Activated CD4-positive, CD25-positive, alpha-beta regulatory T cell treated with anti-CD3 and anti-CD28 coated beads, Interleukin-2, amount 50 U/mL, for 24 hours (primary cell): ENCODE measurements around the gene SPATA19.
"Not testable (repeated sequence)": the region's sequence is repeated elsewhere in the genome, so short reads cannot be mapped to it uniquely, and the experiment has no call there.

Experiments
- ATAC-seq, 2 donors: fragments of 150-1000 bp; cut with Tn5 transposase; one replicate each; pipeline ENCODE4 v1.10.0; 2021; ENCODE audit warnings: mild to moderate bottlenecking in 1 of 2, moderate library complexity in 1 of 2

SPATA19 gene, protein sequence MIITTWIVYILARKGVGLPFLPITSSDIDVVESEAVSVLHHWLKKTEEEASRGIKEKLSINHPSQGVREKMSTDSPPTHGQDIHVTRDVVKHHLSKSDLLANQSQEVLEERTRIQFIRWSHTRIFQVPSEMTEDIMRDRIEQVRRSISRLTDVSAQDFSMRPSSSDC

DNA sequence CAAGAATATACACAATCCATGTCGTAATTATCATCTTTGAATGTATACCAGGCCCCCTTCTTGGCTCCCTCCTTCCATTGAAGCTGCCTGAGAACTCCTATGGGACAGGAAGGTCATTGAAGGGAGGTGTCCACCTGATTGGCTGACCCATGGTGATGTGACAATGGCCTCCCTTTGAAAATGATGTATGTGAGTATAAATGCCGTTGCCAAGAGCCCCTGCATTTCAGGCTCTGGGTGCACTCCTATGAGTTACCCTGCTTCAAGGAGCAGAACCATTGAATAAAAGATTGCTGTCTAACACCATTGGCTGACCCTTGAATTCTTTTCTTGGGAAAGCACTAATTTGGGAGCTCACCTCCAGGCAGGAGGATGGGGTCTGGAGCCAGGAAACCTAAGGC, at the start of gene SPATA19:
SPATA19 (minus strand) TSS at position 101 of the 400 bp plus-strand sequence; CDS start at position 34, 67 bp downstream.
- no peak for ATAC-seq

DNA sequence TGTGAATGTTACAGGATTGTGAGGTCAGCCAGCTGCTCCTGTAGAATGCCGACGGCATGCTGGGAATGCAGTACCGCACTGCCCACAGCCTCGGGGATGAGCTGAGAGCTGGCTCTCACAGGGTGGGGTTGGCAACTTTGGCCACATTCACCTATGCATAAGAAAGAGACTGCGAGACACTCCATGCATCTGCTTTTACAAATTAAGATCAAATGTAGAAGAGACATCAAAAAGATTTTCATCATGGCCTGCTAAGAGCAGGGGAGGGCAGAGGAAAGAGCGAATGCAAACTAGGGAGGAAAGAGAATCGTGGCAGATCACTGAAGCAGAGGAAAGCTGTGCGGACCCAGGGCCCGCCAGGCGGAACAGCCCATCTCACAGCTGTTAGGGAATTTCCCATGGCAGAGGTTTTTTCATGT, 49.8 kb upstream of the SPATA19 start:
- no peak for ATAC-seq

DNA sequence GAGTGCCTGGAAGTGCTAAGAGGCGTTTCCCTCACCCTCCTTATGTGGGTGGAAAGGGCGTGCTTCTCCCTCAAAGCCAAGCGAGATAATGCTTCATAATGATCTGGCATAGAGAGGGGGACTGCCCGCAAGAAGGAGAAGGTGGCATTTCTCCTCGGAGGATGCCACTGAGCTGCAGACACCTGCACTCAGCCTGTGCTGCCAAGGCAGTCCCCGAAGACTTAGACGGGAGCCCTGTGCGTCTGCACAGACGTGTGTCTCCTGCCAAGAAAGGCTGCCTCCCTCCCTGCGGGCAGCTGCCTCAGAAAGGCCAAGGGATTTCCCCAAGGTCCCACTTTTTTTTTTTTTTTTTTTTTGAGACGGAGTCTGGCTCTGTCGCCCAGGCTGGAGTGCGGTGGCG, 48.1 kb upstream of the SPATA19 start:
- no peak for ATAC-seq

DNA sequence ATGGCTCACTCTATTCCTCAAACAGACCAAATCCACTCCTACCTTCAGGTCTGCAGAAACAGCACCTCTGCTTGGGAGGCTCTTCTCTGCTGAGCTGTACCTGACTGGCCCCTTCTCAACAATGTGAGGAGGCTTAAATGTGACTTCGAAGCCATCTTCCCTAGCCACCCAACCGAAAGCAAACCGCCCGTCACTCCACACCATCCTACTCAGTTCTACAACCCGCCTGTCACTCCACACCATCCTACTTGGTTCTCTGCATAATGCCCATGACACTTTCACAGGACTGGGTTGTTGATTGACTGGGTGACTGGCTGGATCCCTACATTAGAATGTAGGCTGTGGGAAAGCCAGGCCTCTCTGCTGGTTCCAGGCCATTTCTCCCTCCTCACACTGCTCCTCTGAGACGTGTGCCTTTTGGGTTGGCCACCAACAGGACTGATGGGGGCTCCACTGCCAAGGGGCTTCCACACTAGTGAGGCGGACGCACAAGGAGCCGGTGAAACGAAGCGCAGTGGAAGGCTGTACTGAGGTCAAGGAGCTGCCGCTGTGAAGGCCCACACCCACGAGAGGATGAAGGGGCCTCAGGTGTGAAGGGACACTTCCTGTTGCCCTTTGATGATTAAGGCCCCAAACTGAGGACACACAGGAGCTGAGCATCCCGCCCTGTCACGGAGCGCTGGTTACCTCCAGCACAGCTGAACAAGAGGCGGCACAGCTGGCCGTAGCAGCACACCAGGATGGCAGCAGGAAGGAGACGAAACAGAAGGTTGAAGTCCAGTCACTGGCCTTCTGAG, 47.5 kb upstream of the SPATA19 start:
- no peak for ATAC-seq

DNA sequence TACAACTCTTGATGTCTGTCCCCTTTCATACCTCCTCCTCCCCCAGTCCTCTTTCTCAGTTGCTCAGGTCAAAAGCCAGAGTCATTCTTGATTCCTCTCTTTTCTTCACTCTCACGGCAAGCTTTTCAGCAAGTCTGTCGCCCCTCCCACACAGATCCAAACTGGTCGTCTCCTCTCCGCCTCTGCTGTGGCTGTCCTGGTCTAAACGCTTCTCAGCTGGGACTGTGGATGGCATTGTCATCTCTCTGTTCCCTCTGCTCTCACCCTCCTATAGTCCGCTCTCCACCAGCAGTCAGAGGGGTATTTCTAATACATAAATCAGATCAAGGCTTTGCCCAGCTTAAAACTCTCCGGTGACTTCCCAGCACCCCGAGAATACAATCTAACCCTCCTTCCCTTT, 46.8 kb upstream of the SPATA19 start:
- no peak for ATAC-seq

DNA sequence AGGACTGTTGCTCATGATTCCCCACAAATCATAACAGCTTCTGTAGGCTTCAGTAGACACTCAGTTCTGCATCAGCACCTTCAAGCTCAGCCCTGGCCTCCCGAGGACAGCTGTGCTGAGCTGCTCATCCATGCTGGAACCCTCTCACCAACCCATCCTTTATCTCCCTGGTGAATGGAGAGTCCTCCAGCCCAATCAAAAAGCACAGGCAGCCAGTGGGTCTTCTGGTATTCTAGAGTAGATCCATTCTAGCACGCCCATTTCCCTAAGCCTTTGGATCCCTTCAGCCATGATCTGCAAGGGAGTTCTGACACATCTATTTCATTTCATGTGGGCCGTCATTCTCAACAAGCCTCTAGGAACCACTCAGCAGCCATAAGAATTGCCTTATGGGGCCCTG, 44.6 kb upstream of the SPATA19 start:
- ATAC-seq: no peak

DNA sequence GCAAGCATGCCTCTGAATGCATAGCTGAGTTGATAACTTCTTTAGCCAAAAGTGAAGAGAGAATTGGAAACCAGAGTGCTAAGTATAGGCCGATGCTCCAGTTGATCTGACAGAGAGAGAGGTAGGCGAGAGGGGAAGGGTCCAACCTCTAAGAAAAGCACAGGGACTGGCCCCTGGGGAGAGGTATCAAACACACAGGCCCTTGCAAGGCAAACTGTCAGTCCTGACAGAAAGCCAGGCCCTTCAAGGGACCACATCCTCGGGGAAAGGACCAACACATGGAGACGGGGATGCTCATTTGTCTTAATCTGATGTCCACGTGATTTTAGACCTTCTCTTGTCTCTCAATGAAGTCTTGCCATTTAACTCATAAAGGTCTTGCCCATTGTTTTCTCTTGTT, 43.9 kb upstream of the SPATA19 start:
- ATAC-seq: no peak

DNA sequence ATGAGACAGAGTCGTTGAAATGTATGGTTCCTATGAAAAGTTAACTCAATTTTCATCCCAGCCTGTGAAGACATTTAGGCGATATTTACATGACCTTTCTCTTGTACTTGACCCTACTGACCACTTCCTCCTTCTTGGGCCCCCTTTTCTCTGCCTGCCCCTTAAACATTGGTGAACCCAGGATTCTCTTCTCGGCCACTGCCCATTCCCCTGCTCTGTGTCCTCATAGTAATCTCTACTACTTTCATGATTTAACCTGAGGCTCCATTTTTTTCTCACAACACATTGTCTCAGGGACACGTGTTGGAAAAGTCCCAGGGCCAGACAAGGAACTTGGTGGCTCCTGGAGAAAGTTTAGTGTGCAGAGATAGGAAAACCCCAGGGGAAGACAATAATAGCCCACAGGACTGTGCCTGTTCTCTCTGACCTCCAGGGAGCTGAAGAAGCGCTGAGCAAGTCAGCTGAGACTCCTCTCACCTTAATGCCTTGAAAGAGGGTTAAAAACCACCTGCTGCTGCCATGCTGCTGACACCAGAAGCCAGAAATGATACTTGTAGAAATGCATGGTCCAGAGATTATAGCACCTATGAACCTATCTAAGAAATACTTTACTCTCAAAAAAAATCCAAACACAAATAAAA, 42.5 kb upstream of the SPATA19 start:
- ATAC-seq: no peak

DNA sequence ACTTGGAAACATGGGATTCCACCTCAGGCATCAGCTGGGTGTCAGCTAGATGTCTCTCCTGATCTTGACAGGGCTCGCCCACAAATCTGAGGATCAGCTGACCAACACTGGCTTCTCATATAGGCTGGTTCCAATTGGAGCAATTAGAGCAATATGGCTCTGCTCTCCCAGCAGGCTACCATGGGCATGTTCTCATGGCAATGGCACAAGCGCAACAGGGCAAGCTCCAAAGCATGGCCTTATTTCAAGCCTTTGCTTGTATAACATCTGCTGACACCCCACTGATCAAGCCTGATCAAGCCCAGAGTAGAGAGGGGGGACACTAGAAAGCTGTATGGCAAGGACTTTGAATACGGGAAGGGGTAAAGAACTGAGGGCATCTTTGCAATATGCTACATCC, 40.7 kb upstream of the SPATA19 start:
- ATAC-seq: no peak

DNA sequence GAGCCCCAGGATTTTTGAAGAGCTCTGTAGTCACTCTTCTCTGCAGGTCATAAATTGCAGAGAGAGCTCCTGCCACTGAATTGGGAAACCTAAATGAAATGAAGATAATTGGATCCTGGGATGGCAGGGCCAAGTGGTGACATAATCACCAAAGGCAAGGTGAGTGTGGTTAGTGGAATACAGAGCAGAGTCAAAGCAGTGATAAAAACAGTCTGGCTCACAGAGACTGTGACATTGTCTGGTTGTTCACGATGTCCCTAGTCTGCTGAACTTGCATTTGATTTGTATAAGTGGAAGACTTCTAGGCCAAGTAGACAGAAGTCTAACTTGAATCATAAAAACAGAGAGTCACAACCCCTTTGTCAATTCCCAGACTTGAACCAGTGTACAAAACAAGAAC, 26.8 kb upstream of the SPATA19 start:
- ATAC-seq: no peak

DNA sequence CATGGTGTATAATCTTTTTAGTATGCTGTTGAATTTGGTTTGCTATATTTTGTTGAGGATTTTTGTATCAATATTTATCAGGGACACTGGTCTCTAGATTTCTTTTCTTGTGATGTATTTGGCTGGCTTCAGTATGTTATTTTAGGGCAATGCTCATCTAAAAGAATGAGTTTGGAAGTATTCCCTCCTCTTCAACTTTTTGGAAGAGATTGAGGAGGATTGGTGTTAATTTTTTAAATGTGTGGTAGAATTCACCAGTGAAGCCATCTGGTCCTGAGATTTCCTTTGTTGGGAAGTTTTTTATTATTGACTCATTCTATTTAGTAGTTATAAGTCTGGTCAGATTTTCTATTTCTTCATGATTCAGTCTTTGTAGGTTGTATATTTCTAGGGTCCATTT, 22.1 kb upstream of the SPATA19 start:
- no peak for ATAC-seq

DNA sequence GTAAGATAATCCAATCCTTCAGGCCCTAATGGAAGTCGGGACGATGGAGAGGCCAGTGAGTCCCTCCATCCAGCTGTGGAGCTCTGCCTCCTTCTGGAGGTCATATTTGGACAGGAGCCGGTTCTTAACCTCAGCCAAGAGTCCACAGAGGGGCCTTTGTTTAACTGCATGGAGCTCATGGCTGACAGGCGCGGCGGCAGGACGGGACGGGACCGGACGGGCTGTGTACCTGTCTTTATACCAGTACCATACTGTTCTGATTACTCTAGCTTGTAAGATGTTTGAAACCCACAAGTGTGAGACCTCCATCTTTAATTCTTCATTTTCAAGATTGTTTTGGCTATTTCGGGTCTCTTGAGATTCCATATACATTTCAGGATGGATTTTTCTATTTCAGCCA, 20.2 kb upstream of the SPATA19 start:
- no peak for ATAC-seq

DNA sequence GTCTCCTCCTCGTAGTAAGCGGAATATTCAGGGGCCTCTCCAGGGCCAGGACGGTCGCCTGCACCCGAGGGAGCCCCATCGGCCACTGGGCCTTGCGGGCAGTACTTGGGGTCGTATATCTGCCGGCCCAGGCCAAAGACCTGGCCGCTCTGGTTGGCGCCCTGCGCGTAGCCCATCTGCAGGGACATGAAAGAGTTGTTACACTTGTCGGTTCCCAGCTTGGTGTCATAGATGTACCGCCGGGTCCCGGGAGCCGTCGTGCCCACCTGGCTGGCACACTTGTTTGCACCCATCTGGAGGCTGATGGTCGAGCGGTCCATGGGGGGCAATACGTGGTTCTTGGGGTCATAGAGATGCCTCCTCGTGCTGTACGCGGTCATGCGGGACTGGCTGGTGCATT, 19.4 kb upstream of the SPATA19 start:
- no peak for ATAC-seq

DNA sequence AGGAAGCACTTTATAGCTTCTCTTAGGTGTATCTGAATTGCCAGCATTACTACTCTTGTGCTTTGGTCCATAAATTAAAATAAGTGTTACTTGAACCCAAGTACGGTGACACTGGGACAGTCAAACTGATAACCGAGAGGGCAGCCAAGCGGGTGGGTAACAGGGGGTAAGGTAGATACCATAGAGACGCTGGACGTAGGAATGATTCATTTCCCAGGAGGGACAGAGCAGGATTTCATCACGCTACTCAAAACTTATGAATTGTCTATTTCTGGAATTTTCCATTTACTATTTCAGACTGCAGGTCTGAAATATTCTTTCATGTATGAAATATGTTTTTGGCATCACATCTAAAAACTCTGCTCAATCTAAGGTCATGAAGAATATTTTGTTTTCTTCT, 14.8 kb upstream of the SPATA19 start:
- no peak for ATAC-seq

DNA sequence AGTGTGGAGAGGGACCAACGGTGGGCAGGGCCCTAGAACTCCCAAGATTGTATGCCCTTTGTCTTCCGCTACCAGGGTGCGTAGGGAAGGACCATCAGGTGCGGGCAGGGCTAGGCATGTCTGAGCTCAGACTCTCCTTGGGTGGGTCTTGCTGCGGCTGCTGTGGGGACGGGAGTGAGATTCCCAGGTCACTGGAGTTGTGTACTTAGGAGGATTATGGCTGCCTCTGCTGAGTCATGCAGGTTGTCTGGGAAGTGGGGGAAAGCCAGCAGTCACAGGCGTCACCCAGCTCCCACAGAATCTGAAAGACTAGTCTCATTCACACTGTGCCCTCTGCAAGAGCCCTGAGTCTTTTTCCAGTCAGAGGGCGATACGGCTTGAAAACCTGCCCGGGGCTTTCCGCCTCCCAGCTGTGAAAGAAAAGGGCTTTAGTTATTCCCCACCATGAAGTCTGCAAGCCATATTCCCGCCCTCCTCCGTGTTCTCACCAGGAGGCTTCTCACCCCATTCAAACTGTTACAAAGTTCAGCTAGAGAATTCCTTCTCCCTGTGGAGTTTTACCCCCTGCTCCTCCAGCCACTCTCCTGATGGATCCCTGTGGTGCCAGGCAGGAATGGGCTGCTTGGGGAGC, 9.1 kb upstream of the SPATA19 start:
- not testable (repeated sequence) for ATAC-seq

DNA sequence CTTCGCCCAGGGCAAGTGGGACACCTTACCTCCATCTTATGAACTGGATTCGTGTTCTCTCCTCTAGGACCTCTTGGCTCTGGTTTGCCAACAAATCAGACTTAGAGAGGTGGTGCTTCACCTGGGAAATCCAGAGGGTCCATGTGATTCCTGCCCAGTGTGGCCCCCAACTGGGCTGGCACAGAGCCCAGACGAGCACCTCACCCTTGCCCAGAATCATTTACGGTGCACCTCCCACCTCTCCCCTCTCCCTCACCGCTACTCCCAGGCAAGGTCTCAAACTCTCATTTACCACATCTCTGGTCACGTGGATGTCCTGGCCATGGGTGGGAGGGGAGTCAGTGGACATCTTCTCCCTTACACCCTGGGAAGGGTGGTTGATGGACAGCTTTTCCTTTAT, 1.1 kb downstream of the SPATA19 start:
- no peak for ATAC-seq

DNA sequence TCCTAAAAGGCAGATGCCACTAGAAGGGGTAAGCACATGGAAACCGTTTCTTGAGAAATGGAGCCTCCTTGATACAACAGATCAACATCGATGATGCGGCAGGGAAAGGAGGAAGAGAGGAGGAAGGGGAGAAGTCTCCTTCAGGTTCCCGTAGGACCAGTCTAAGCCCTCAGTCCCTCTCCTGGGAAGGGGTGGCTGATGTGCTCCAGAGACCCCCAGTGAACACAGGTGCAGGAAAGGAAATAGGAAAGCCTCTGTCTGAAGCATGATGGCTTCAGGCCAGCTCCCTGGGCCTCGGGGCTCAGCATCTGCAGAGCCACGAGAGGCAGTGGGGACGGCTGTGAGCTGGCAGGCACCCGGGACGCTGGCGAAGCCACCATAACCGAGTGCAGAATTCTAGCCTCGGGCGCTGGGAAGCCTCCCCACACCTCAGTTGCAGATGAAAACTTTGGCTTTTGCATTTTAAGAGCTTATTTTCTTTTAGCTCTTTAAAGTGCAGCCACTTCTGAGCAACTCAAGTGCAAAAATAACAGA, 1.8 kb downstream of the SPATA19 start:
- ATAC-seq: no peak

DNA sequence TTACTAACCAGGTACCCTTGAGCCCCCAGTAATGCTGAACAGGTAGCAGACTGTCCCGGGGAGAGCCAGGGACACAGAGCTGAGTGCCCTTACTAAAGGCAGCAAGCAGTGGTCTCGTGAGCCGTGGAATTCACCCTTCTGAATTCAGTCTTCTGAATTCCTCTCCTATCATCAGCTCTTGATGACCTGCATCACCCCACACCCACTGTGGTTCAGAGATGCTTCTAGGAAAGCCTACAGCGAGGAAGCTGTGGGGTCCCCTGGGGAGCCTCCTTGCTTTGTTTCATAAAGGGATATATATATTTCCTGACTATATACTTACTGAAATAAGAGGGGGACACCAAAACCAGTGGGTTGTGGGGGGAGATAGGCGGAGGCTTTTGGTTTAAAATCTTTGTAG, 2.6 kb downstream of the SPATA19 start:
- ATAC-seq: no peak

DNA sequence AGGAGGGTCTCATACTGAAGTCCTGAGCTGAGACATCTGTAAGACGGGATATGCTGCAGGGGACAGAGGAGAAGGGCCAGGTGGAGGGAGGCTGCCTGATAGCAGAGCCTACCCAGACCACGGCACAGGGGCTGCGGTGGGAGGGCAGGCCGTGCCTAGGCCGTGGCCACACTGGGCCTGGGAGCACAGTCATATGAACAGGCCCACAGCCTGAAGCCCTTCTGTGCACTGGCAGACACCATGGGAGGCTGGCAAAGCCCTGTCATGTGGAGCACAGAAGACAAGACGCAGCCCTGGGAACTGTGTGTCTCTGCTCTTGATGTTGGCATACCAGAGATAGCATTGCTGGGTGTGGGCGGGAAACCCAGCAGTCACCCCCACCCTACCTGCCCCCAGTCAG, 3.3 kb downstream of the SPATA19 start:
- no peak for ATAC-seq

DNA sequence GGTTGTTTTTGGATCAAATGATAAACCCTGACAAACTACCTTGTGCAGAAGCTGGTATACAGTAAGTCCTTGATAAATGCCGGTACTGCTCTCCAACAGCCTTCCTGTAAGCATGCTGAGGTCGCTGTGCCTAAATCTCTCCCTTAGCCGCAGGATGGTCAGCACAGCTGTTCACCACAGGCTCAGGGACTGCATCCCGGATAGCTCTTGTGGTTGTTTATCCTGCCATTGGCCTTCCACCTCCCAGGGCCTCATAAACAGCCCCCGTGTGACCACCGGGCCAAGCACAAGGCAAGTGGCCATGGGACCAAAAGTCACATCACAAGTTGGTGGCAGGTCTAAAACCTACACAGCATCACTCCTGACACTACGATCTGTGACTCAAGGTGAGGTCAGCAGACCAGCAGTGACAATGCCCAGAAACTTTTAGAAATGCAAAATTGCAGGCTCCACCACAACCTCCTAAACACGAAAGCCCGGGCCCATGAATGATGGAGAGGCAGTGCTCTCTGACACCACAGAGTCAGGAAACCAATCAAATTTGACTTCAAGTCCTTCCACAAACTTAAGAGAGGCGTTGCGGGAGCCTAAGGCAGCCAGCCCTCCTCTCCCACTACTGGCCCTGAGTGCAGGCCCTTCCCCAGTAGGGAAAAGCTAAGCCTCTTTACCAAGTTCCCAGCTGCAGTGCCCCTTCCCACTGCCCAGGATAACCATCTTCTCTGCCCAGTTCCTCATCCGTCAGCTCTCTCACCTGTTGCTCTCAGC, 3.9 kb downstream of the SPATA19 start:
- no peak for ATAC-seq

DNA sequence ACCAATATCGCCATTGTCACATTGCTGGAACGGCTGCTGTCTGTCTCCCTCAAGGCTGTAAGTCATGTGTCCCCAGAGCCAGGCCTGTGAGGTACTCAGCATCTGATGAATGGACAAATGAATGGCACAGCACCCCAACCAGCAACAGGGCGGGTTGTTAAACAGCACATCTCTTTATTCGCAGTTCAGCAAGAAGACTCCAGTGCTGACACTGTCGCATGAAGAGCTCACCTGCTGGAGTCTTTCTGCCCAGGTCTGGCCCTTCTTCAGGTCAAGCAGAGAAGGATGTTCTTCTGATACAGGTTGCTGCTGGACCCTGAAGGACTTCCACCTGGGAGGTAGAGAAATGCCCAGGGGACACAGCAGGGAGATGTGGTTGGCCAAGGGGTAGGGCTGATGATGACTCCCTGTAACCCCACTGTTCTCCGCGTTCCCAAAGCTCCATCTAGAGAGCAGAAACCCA, 4.8 kb downstream of the SPATA19 start:
- no peak for ATAC-seq
